Caco-2 (cell line): ENCODE results near the gene GIMD1. TPM values are rescaled to one million over a fixed set of nuclear protein-coding genes. Genes with fewer than 3 reads are reported as not detected.
"Not testable (repeated sequence)": the region's sequence is repeated elsewhere in the genome, so short reads cannot be mapped to it uniquely, and the experiment has no call there.

Experiments used
- Bru-seq: library from RNA; stranded (reverse); fragments of 400-500 nt; gene quantifications from one replicate; lab custom pipeline; 2021; lab: Mats Ljungman, UMichigan
- BruChase-seq, 2 experiments: library from RNA; stranded (reverse); fragments of 400-500 nt; gene quantifications; one replicate each; lab custom pipeline; 2021; lab: Mats Ljungman, UMichigan
- BruUV-seq: library from RNA; stranded (reverse); fragments of 400-500 nt; replicated peaks from 2 replicates; lab custom pipeline; 2021; lab: Mats Ljungman, UMichigan
- CTCF ChIA-PET: fragments of 300-600 bp; sonication (Branson Sonifier 250); formaldehyde crosslinking; loops from one replicate; lab custom pipeline; 2022; ENCODE audit warnings: antibody characterized with exemption; lab: Charles Lee
- POLR2A ChIA-PET: fragments of 300-600 bp; sonication (Branson Sonifier 250); formaldehyde crosslinking; loops from one replicate; lab custom pipeline; 2022; ENCODE audit warnings: antibody characterized with exemption; lab: Charles Lee
- DNase-seq, 2 experiments: peaks; one replicate each; pipeline versions ENCODE4 v3.0.0 to v3.0.0-alpha.2; 2020 to 2022
- H3K27me3 ChIP-seq: replicated peaks from 2 replicates; pipeline ENCODE4 v1.6.0; 2011; ENCODE audit warnings: low read length; ENCODE audit not compliant: control insufficient read depth, insufficient read depth
- H3K36me3 ChIP-seq: 2 replicates; pipeline ENCODE4 v1.5.1; 2011; ENCODE audit warnings: low read length; ENCODE audit not compliant: control insufficient read depth, insufficient read depth
- H3K4me1 ChIP-seq: fragments of 250-450 bp; sonication (Bioruptor Pico); 2 replicates; pipeline ENCODE4 v1.5.1; 2020; ENCODE audit warnings: mild to moderate bottlenecking
- H3K4me3 ChIP-seq: 2 replicates; pipeline ENCODE4 v1.5.1; 2011; ENCODE audit warnings: low read depth, mild to moderate bottlenecking, control low read depth, low read length
- H3K9me3 ChIP-seq: fragments of 250-450 bp; sonication (Bioruptor Pico); 2 replicates; pipeline ENCODE4 v1.5.1; 2020; ENCODE audit warnings: mild to moderate bottlenecking, moderate library complexity
- H3K27ac Mint-ChIP-seq: one replicate; pipeline ENCODE4 v1.8.0; 2022; ENCODE audit warnings: mixed read lengths; ENCODE audit not compliant: unreplicated experiment
- H3K27me3 Mint-ChIP-seq: one replicate; pipeline ENCODE4 v1.8.0; 2022; ENCODE audit warnings: mixed read lengths; ENCODE audit not compliant: insufficient read depth, unreplicated experiment
- H3K36me3 Mint-ChIP-seq: one replicate; pipeline ENCODE4 v1.8.0; 2022; ENCODE audit warnings: mild to moderate bottlenecking, mixed read lengths; ENCODE audit not compliant: insufficient read depth, unreplicated experiment
- H3K4me1 Mint-ChIP-seq: one replicate; pipeline ENCODE4 v1.8.0; 2022; ENCODE audit warnings: low read depth, mixed read lengths; ENCODE audit not compliant: unreplicated experiment
- H3K4me3 Mint-ChIP-seq: one replicate; pipeline ENCODE4 v1.8.0; 2022; ENCODE audit warnings: mild to moderate bottlenecking, moderate library complexity, mixed read lengths; ENCODE audit not compliant: unreplicated experiment
- H3K9me3 Mint-ChIP-seq: one replicate; pipeline ENCODE4 v1.8.0; 2022; ENCODE audit warnings: mixed read lengths; ENCODE audit not compliant: unreplicated experiment
- CTCF ChIP-seq, 2 experiments: fragments of 200-600 bp in 1 of 2; IDR thresholded peaks; 1 replicate in 1 of 2; 2 replicates in 1 of 2; pipeline versions ENCODE4 v1.5.1 to v1.8.0; 2011 to 2022; ENCODE audit warnings: antibody characterized with exemption in 1 of 2, control low read depth in 1 of 2, inconsistent platforms in 1 of 2, low read depth in 1 of 2, low read length in 1 of 2, mild to moderate bottlenecking in 1 of 2, moderate library complexity in 1 of 2; ENCODE audit not compliant: insufficient read depth in 1 of 2, severe bottlenecking in 1 of 2, unreplicated experiment in 1 of 2
- intact Hi-C: fragments of 100-400 bp; cut with micrococcal nuclease; formaldehyde crosslinking; loops from one replicate; pipeline ENCODE4 v1.10.0; 2022; ENCODE audit not compliant: unreplicated experiment
- long read RNA-seq: library from polyadenylated mRNA; stranded (forward); transcript quantifications from one replicate; pipeline ENCODE4 v2.0.0, GENCODE V29; 2022
- total RNA-seq: library from RNA; stranded (reverse); gene quantifications from 2 replicates; pipeline ENCODE4 v1.2.3, GENCODE V29; 2022

Gene GIMD1
- total RNA-seq = 0.35 TPM in 1 of 2 replicates, not detected in the other
- Bru-seq, nascent RNA = percentile 16 among the genes with signal in this experiment
- BruChase-seq, experiment 1, labeled RNA remaining after a 2-hour chase = percentile 7 among the genes with signal in this experiment
- BruChase-seq, experiment 2, labeled RNA remaining after a 6-hour chase = percentile 11 among the genes with signal in this experiment
- long read RNA-seq = 0 reads

- no peak within 1 kb of the TSS for H3K4me3 Mint-ChIP-seq
- DNase-seq = no peak
- peaks cover 6% of the 10 kb centered on the region for H3K9me3 Mint-ChIP-seq
- Histone ChIP-seq H3K36me3 (no peaks in the 10 kb centered on the region), H3K9me3 (no peaks in the 10 kb centered on the region), H3K4me1 (peaks cover 23% of the 10 kb centered on the region), H3K27me3 (no peaks in the 10 kb centered on the region), H3K4me3 (no peak within 1 kb of the TSS)
- H3K4me1 Mint-ChIP-seq = peaks cover 14% of the 10 kb centered on the region
- no peaks in the 10 kb centered on the region for H3K27me3 Mint-ChIP-seq
- intact Hi-C loops = loop anchor here (1.0 to 10.0 kb wide), 9 partner anchors 44 to 530 kb away; no protein-coding TSS in a partner anchor
- ChIA-PET CTCF (interaction anchor here (0.5 to 2.5 kb wide), 4 partner anchors 24 to 440 kb away, joined by 3 to 10 read pairs (median 4); no protein-coding TSS in a partner anchor), POLR2A (no interaction called here)
- H3K27ac Mint-ChIP-seq = peak within 1 kb of the TSS; percentile 32
- no peak for TF ChIP-seq CTCF (IDR thresholded peaks at IDR 0.05; ENCODE audit: insufficient read depth in 1 of 2, low read depth in 1 of 2, low read length in 1 of 2, severe bottlenecking in 1 of 2, unreplicated experiment in 1 of 2)
- BruUV-seq = no TSS peak
- H3K36me3 Mint-ChIP-seq = no peaks in the 10 kb centered on the region
Observed at GRCh38 chr4:106368678-106369077, at the start of gene GIMD1. GIMD1 (minus strand) TSS chr4:106368778; CDS start chr4:106367435, 1,343 bp downstream.

DNA sequence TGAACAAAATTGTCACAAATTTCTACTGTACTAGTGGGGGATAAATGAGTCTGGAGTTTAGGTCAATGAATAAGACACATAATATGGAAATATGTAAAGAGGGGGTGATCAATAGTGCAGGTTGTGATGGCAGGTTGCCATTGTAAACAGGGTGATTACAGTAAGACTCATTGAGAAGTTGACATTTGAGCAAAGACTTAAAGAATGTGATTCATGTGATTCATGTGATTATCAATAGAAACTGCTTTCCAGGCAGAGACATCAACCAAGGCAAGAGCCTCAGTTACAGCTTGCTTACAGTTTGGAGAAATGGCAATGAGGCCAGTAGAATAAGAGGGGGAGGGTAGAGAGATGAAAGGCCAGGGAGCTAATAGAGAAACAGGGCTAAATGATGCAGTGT, 45.8 kb upstream of the GIMD1 start:
- Histone ChIP-seq H3K27me3 (no peaks in the 10 kb centered on the region), H3K9me3 (peaks cover 20% of the 10 kb centered on the region; the same call in 1 of the 2 replicates), H3K36me3 (no peaks in the 10 kb centered on the region), H3K4me3 (no peak overlapping the region), H3K4me1 (peaks cover 85% of the 10 kb centered on the region)
- Mint-ChIP-seq H3K27ac (peak overlapping the region; percentile 92), H3K27me3 (no peaks in the 10 kb centered on the region), H3K4me3 (peak overlapping the region; percentile 8), H3K9me3 (peaks cover 33% of the 10 kb centered on the region), H3K4me1 (peaks cover 53% of the 10 kb centered on the region), H3K36me3 (peaks cover 15% of the 10 kb centered on the region)
- no TSS peak for BruUV-seq
- DNase-seq = no peak
- TF ChIP-seq CTCF (IDR thresholded peaks at IDR 0.05; ENCODE audit: insufficient read depth in 1 of 2, low read depth in 1 of 2, low read length in 1 of 2, severe bottlenecking in 1 of 2, unreplicated experiment in 1 of 2) = no peak
- ChIA-PET CTCF (no interaction called here), POLR2A (no interaction called here)
- intact Hi-C loops = no loop called here

DNA sequence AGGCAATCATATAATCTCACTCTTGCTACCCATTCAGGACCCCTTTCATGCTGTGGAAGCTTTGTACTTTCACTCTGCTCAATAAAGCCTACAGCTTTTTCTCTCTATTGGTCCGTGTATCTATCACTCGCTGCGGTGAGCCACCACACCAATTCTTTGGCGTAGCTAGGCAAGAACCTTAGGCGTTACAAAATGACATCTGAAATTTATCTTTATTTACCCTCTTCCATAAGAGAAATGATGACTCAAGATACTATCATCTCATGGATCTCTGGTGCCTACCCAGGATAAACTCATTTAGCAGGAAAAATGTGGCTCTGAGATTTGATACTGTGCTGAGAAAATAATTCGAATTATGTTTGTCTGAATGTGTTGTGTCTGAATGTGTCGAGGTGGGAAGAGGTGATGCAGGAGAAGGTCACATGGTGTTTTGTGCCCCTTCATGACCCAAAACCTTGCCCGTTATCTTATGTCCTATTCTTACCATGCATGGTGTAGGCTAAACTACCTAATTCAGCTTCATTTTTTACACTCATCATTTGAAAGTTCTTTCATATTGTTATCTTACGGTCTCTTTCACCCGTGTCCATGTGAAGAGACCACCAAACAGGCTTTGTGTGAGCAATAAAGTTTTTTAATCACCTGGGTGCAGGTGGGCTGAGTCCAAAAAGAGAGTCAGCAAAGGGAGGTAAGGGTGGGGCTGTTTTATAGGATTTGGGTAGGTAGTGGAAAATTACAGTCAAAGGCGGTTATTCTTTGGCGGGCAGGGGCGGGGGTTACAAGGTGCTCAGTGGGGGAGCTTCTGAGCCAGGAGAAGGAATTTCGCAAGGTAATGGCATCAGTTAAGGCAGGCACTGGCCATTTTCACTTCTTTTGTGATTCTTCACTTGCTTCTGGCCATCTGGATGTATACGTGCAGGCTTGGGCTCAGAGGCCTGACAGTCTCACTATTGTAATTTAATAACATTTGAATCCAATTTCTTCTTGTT, 41.6 kb upstream of the GIMD1 start:
- H3K27me3 Mint-ChIP-seq = no peaks in the 10 kb centered on the region
- H3K4me3 Mint-ChIP-seq = no peak overlapping the region
- peaks cover 11% of the 10 kb centered on the region for H3K36me3 Mint-ChIP-seq
- H3K4me1 Mint-ChIP-seq = peaks cover 32% of the 10 kb centered on the region
- peaks cover 57% of the 10 kb centered on the region for H3K4me1 ChIP-seq
- CTCF ChIA-PET = no interaction called here
- H3K36me3 ChIP-seq = no peaks in the 10 kb centered on the region
- POLR2A ChIA-PET = no interaction called here
- H3K27me3 ChIP-seq = no peaks in the 10 kb centered on the region
- H3K27ac Mint-ChIP-seq = peak overlapping the region; percentile 54
- H3K4me3 ChIP-seq = no peak overlapping the region
- peaks cover 46% of the 10 kb centered on the region for H3K9me3 Mint-ChIP-seq
- BruUV-seq = no TSS peak
- DNase-seq = no peak
- H3K9me3 ChIP-seq = peaks cover 30% of the 10 kb centered on the region
- TF ChIP-seq CTCF (IDR thresholded peaks at IDR 0.05; ENCODE audit: insufficient read depth in 1 of 2, low read depth in 1 of 2, low read length in 1 of 2, severe bottlenecking in 1 of 2, unreplicated experiment in 1 of 2) = no peak
- intact Hi-C loops = no loop called here

GRCh38 chr4:106408004-106408403, 39.4 kb upstream of the GIMD1 start:
- intact Hi-C loops, DNase-seq, H3K4me3 ChIP-seq, H3K27me3 Mint-ChIP-seq, POLR2A ChIA-PET, H3K36me3 ChIP-seq, H3K4me3 Mint-ChIP-seq, CTCF ChIA-PET, H3K27me3 ChIP-seq, BruUV-seq, H3K27ac Mint-ChIP-seq: not testable (repeated sequence)
- peaks cover 38% of the 10 kb centered on the region for H3K4me1 ChIP-seq
- H3K9me3 Mint-ChIP-seq = peaks cover 34% of the 10 kb centered on the region
- peaks cover 18% of the 10 kb centered on the region for H3K4me1 Mint-ChIP-seq
- H3K9me3 ChIP-seq = peaks cover 28% of the 10 kb centered on the region
- H3K36me3 Mint-ChIP-seq = peaks cover 11% of the 10 kb centered on the region
